Endothelial cell of umbilical vein (primary cell): ENCODE measurements around the gene FSTL4. TPM values are rescaled to one million over a fixed set of nuclear protein-coding genes. Genes with fewer than 3 reads are reported as not detected.

Source experiments
- BruUV-seq: library from RNA; stranded (reverse); fragments of 400-500 nt; replicated peaks from 2 replicates; lab custom pipeline; 2021; lab: Mats Ljungman, UMichigan
- CTCF ChIA-PET: fragments of 300-600, 350-600 bp; sonication (Branson Sonifier 250); formaldehyde crosslinking; loops from one replicate; lab custom pipeline; 2021; ENCODE audit warnings: antibody characterized with exemption, inconsistent platforms; lab: Charles Lee
- POLR2A ChIA-PET: fragments of 300-600, 350-600 bp; sonication (Branson Sonifier 250); formaldehyde crosslinking; loops from one replicate; lab custom pipeline; 2021; ENCODE audit warnings: antibody characterized with exemption, inconsistent platforms; lab: Charles Lee
- DNase-seq: peaks from one replicate; pipeline ENCODE4 v3.0.0-alpha.2; 2011; ENCODE audit warnings: low read depth, low spot score
- FAIRE-seq: peaks from 2 replicates; lab custom pipeline; 2011; peaks lifted over from hg19 to GRCh38; lab: Jason Lieb, UNC
- H2AFZ ChIP-seq: 2 replicates; pipeline ENCODE4 v1.6.0; 2012; ENCODE audit warnings: low read depth, low read length, control low read depth, inconsistent platforms
- H3K27ac ChIP-seq: 2 replicates; pipeline ENCODE4 v1.5.1; 2011; ENCODE audit warnings: low read depth, mild to moderate bottlenecking, control low read depth, low read length, moderate library complexity; ENCODE audit not compliant: insufficient read depth
- H3K27me3 ChIP-seq, 2 experiments: 2 replicates each; pipeline versions ENCODE4 v1.6.0 to v1.6.1; 2011; ENCODE audit warnings: low read length in 2 of 2, mixed read lengths in 1 of 2; ENCODE audit not compliant: control insufficient read depth in 2 of 2, insufficient read depth in 2 of 2
- H3K36me3 ChIP-seq, 2 experiments: 2 replicates in 1 of 2; 3 replicates in 1 of 2; pipeline ENCODE4 v1.5.1; 2011; ENCODE audit warnings: low read length in 2 of 2, mild to moderate bottlenecking in 1 of 2, moderate library complexity in 1 of 2; ENCODE audit not compliant: control insufficient read depth in 2 of 2, insufficient read depth in 2 of 2; ENCODE audit errors: extremely low read depth in 1 of 2
- H3K4me1 ChIP-seq: 3 replicates; pipeline ENCODE4 v1.5.1; 2011; ENCODE audit warnings: mild to moderate bottlenecking, low read length; ENCODE audit not compliant: control insufficient read depth, insufficient read depth; ENCODE audit errors: extremely low read depth
- H3K4me2 ChIP-seq: 2 replicates; pipeline ENCODE4 v1.6.1; 2011; ENCODE audit warnings: low read length, control low read depth, mixed read lengths; ENCODE audit not compliant: insufficient read depth
- H3K4me3 ChIP-seq, 3 experiments: fragments of 200-600 bp in 1 of 3; sonication (generic), shearing (Covaris generic) in 1 of 3; replicated peaks in 1 of 3; 2 replicates each; pipeline ENCODE4 v1.5.1; 2011 to 2016; ENCODE audit warnings: control low read depth in 3 of 3, low read length in 3 of 3, mild to moderate bottlenecking in 2 of 3, inconsistent platforms in 1 of 3, low read depth in 1 of 3, moderate library complexity in 1 of 3; ENCODE audit not compliant: insufficient read depth in 1 of 3
- H3K79me2 ChIP-seq: 2 replicates; pipeline ENCODE4 v1.6.0; 2012; ENCODE audit warnings: low read length, inconsistent platforms; ENCODE audit not compliant: control insufficient read depth, insufficient read depth
- H3K9ac ChIP-seq: replicated peaks from 2 replicates; pipeline ENCODE3; 2011; ENCODE audit warnings: low read length, control low read depth; ENCODE audit not compliant: insufficient read depth; ENCODE audit errors: extremely low read depth
- H3K9me1 ChIP-seq: replicated peaks from 3 replicates; pipeline ENCODE4 v1.6.0; 2011; ENCODE audit warnings: mild to moderate bottlenecking, low read length; ENCODE audit not compliant: control insufficient read depth, insufficient read depth; ENCODE audit errors: extremely low read depth
- H3K9me3 ChIP-seq: replicated peaks from 2 replicates; pipeline ENCODE4 v1.5.1; 2012; ENCODE audit warnings: low read length, inconsistent platforms; ENCODE audit not compliant: control insufficient read depth, insufficient read depth
- H4K20me1 ChIP-seq: replicated peaks from 2 replicates; pipeline ENCODE3; 2011; ENCODE audit warnings: mild to moderate bottlenecking, low read length; ENCODE audit not compliant: control insufficient read depth, insufficient read depth; ENCODE audit errors: extremely low read depth
- CTCF ChIP-seq, 2 donors: IDR thresholded peaks; 1 replicate in 1 of 2; 2 replicates in 1 of 2; pipeline ENCODE4 v1.5.1; 2011; ENCODE audit warnings: low read length in 2 of 2, mild to moderate bottlenecking in 2 of 2, moderate library complexity in 2 of 2, control low read depth in 1 of 2, inconsistent platforms in 1 of 2, low read depth in 1 of 2; ENCODE audit not compliant: insufficient read depth in 1 of 2; ENCODE audit errors: extremely low read depth in 1 of 2
- EZH2 ChIP-seq: IDR thresholded peaks from 2 replicates; pipeline ENCODE4 v1.6.1; 2012; ENCODE audit warnings: borderline replicate concordance, low read depth, mild to moderate bottlenecking, moderate library complexity, low read length, inconsistent platforms; ENCODE audit not compliant: severe bottlenecking
- FOS ChIP-seq: IDR thresholded peaks from 2 replicates; pipeline ENCODE4 v1.6.1; 2011; ENCODE audit warnings: mild to moderate bottlenecking, low read length, moderate library complexity, borderline replicate concordance; ENCODE audit not compliant: insufficient read depth
- GATA2 ChIP-seq: IDR thresholded peaks from 2 replicates; pipeline ENCODE4 v1.7.0; 2011; ENCODE audit warnings: low read depth, mild to moderate bottlenecking, moderate library complexity, mixed read lengths, low read length; ENCODE audit not compliant: insufficient read length, insufficient read depth
- JUN ChIP-seq: IDR thresholded peaks from 2 replicates; pipeline ENCODE4 v1.6.1; 2011; ENCODE audit warnings: borderline replicate concordance, low read depth; ENCODE audit not compliant: insufficient read length, insufficient read depth
- MAX ChIP-seq: IDR thresholded peaks from 2 replicates; pipeline ENCODE4 v1.6.1; 2011; ENCODE audit not compliant: insufficient read depth, insufficient read length
- MYC ChIP-seq: IDR thresholded peaks from one replicate; pipeline ENCODE4 v1.6.1; 2011; ENCODE audit warnings: mild to moderate bottlenecking, low read depth, low read length
- POLR2A ChIP-seq: IDR thresholded peaks from 2 replicates; pipeline ENCODE4 v1.6.1; 2012; ENCODE audit warnings: low read depth, mild to moderate bottlenecking, control low read depth, low read length
- POLR2AphosphoS5 ChIP-seq: IDR thresholded peaks from 2 replicates; pipeline ENCODE4 v1.6.1; 2012; ENCODE audit warnings: low read depth, mild to moderate bottlenecking, control low read depth, low read length, moderate library complexity; ENCODE audit not compliant: insufficient read depth
- dilution Hi-C: fragments of 300-500 bp; cut with MboI; formaldehyde crosslinking; loops from one replicate; pipeline ENCODE4 v1.15.0; 2019; ENCODE audit warnings: low sequenced_read_pairs; ENCODE audit not compliant: extremely low pct_ligation_motif_present
- intact Hi-C: fragments of 100-400 bp; cut with micrococcal nuclease; formaldehyde crosslinking; loops from one replicate; pipeline ENCODE4 v1.10.0; 2022
- polyA plus RNA-seq, 4 experiments: library from polyadenylated mRNA; depleted of rRNA in 3 of 4; stranded (reverse) in 3 of 4; unstranded in 1 of 4; fragments of >200 nt; gene quantifications; 2 replicates each; pipeline versions ENCODE4 v1.2.1 to v1.2.3, GENCODE V29; 2011 to 2012; ENCODE audit warnings: missing spikeins in 1 of 4
- total RNA-seq: library from RNA; stranded (reverse); gene quantifications from 2 replicates; pipeline ENCODE4 v1.2.3, GENCODE V29; 2021

FSTL4 gene
- total and polyA plus RNA-seq, 2 donors (not counting 3 experiments of a cell fraction or from before 2014, with no cell fraction given): 0.18 TPM; not detected in 1

- no peak for DNase-seq
Measured at GRCh38 chr5:133468596-133468995, 143.7 kb downstream of the FSTL4 start.

GRCh38 chr5:133467826-133468463 is 144.4 kb downstream of the FSTL4 start:
- no peak for TF ChIP-seq MAX
- TF ChIP-seq POLR2AphosphoS5: no peak
- TF ChIP-seq CTCF (IDR thresholded peaks at IDR 0.05; ENCODE audit: extremely low read depth in 1 of 2, insufficient read depth in 1 of 2, low read depth in 1 of 2, low read length in 2 of 2): no peak
- TF ChIP-seq POLR2A: no peak
- no peak for TF ChIP-seq JUN
- no peak for TF ChIP-seq GATA2
- no peak for TF ChIP-seq MYC
- no peak for TF ChIP-seq FOS
- TF ChIP-seq EZH2: no peak
- no TSS peak for BruUV-seq
- intact Hi-C loops: no loop called here
- FAIRE-seq: no peak
- no peaks in the 10 kb centered on the region for H3K79me2 ChIP-seq
- DNase-seq: no peak
- peaks cover 2 to 3% of the 10 kb centered on the region in 2 experiments for H3K27me3 ChIP-seq
- H3K36me3 ChIP-seq: no peaks in the 10 kb centered on the region
- dilution Hi-C loops: no loop called here
- POLR2A ChIA-PET: no interaction called here
- no peaks in the 10 kb centered on the region for H4K20me1 ChIP-seq
- CTCF ChIA-PET: interaction anchor here (0.6 to 1.5 kb wide), 3 partner anchors 14 to 587 kb away, joined by 3 to 4 read pairs (median 3); no protein-coding TSS in a partner anchor
- H3K9ac ChIP-seq: no peak overlapping the region
- no peaks in the 10 kb centered on the region for H3K4me1 ChIP-seq
- H3K4me3 ChIP-seq: no peak overlapping the region
- H3K4me2 ChIP-seq: no peak overlapping the region
- no peaks in the 10 kb centered on the region for H3K9me3 ChIP-seq
- no peak overlapping the region for H2AFZ ChIP-seq
- no peaks in the 10 kb centered on the region for H3K9me1 ChIP-seq
- H3K27ac ChIP-seq: no peak overlapping the region

More at GRCh38 chr5:133468596-133468995, 143.7 kb downstream of the FSTL4 start:
- POLR2A ChIA-PET: no interaction called here
- no peak overlapping the region for H3K9ac ChIP-seq
- H3K9me1 ChIP-seq: no peaks in the 10 kb centered on the region
- H3K27ac ChIP-seq: no peak overlapping the region
- H3K27me3 ChIP-seq: peaks cover 2 to 3% of the 10 kb centered on the region in 2 experiments
- intact Hi-C loops (no loop called here), dilution Hi-C loops (no loop called here)
- no peak for FAIRE-seq
- no peaks in the 10 kb centered on the region for H3K9me3 ChIP-seq
- no peaks in the 10 kb centered on the region for H4K20me1 ChIP-seq
- no peaks in the 10 kb centered on the region for H3K79me2 ChIP-seq
- TF ChIP-seq MAX (no peak), POLR2A (no peak), EZH2 (no peak), FOS (no peak), MYC (no peak)
- BruUV-seq: no TSS peak
- CTCF ChIA-PET: interaction anchor here (0.7 to 1.5 kb wide), 3 partner anchors 8 to 29 kb away, joined by 3 to 4 read pairs (median 3); no protein-coding TSS in a partner anchor
- H3K36me3 ChIP-seq: no peaks in the 10 kb centered on the region
- H2AFZ ChIP-seq: no peak overlapping the region
- H3K4me3 ChIP-seq: no peak overlapping the region
- H3K4me2 ChIP-seq: no peak overlapping the region
- no peaks in the 10 kb centered on the region for H3K4me1 ChIP-seq
